GM12873 (cell line): ENCODE results near the gene PBX3.

Source experiments
- CTCF ChIP-seq: IDR thresholded peaks from 2 replicates; pipeline ENCODE4 v1.5.1; 2012; ENCODE audit warnings: low read depth, mild to moderate bottlenecking, moderate library complexity, low read length, control low read depth; ENCODE audit not compliant: insufficient read depth; ENCODE audit errors: missing control alignments

PBX3 gene

GRCh38 chr9:125747053-125747764, at the start of gene PBX3:
Gene PBX3, plus strand, starts transcription at chr9:125747373.
- no peak for TF ChIP-seq CTCF

GRCh38 chr9:125699870-125700269, 47.3 kb upstream of the PBX3 start:
- no peak for TF ChIP-seq CTCF

GRCh38 chr9:125700791-125701190, 46.4 kb upstream of the PBX3 start:
- peak; percentile 3 for TF ChIP-seq CTCF

GRCh38 chr9:125701351-125701750, 45.8 kb upstream of the PBX3 start:
- TF ChIP-seq CTCF: no peak

GRCh38 chr9:125703662-125704061, 43.5 kb upstream of the PBX3 start:
- no peak for TF ChIP-seq CTCF

GRCh38 chr9:125705893-125706292, 41.3 kb upstream of the PBX3 start:
- no peak for TF ChIP-seq CTCF

- TF ChIP-seq CTCF: no peak
Observed at GRCh38 chr9:125706651-125707471, 40.3 kb upstream of the PBX3 start, which contains the start of gene MAPKAP1. Gene MAPKAP1, minus strand, starts transcription at chr9:125707208. Its CDS starts 34,634 bp downstream, at chr9:125672574.
